ENCODE data around the gene LRMDA. TPM values are rescaled to one million over a fixed set of nuclear protein-coding genes. Genes with fewer than 3 reads are reported as not detected.

The LRMDA gene
- total RNA-seq (2014; rRNA removed; shearing (Covaris generic)): 0.24 TPM in 1 of 2 replicates, not detected in the other

DNA sequence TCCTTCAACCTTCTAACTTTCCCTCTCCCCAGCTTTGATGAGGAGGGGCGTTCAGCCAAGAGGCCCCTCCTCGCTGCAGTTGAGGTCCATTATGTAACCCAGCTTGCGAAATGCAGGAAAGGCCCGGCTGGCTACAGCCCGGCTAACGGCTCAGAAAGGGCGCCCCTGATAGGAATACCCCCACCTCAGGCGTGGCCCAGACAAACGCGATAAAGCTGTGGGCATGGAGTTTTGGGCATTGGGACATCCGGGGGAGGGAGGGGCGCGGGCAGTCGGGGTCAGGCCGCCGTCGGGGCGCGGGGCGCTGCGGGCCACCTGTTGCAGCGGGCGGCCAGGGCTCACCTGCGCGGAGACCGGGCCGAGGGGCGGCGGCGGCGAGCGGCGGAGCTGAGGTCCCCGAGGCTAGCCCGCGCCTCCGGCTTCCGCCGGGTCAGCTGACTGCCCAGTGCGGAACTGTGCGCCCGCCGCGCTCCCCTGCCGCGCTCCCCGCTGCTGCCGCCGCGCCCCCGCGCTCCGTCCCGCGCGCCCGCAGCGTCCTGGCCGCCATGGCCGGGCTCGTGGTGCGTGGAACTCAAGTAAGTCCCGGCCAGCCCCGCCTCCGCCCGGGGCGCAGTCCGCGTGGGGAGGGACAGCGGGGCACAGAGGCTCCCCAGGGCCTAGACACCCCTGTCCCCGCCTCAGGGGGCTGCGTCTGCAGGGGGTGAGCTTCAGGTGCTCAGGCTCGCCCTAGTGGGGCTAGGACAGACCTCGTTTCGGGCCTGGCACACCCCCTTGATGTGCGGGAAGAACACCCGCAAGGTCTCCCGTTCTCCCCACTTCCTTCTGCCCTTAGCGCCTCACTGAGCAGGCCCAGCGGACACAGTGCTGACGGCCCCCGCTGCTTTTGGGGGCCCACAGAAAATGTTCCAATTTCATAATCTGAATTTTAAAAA, at the start of gene LRMDA:
LRMDA (plus strand) TSS at position 445 of the 932 bp plus-strand sequence.
- no peaks in the 10 kb centered on the region for H3K9me3 ChIP-seq (replicated peaks)
- 0 out of 2 replicates have a peak within 1 kb of the TSS, but pooled peaks have one; percentile 16 for H3K27ac ChIP-seq
- no peaks in the 10 kb centered on the region for H3K27me3 ChIP-seq
- no peak within 1 kb of the TSS for H3K4me3 ChIP-seq
- no peak for DNase-seq
- H3K36me3 ChIP-seq: no peaks in the 10 kb centered on the region
- H3K4me1 ChIP-seq: peaks cover 10% of the 10 kb centered on the region

DNA sequence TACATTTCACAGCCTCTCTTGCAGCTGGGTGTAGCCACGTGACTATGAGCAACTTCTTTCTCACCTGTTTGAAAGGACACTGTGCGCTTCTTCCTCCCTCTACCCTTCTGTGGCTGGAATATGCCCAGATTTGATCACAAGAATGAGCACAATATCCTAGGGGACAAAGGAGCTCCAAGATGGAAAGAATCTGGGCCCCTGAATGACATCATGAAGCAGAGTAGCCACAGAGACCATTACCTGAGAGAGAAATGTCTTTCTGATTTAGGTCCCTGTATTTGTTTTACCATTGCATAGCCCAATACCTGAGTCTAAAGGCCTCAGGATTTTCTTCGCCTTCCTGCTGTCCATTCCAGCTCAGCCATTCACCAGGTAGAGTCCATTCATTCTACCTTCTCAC, 45.3 kb upstream of the LRMDA start:
- no peak for DNase-seq
- H3K27me3 ChIP-seq: no peaks in the 10 kb centered on the region
- H3K9me3 ChIP-seq (replicated peaks): no peaks in the 10 kb centered on the region
- H3K4me3 ChIP-seq: no peak overlapping the region
- H3K4me1 ChIP-seq: no peaks in the 10 kb centered on the region
- H3K36me3 ChIP-seq: no peaks in the 10 kb centered on the region
- no peak overlapping the region for H3K27ac ChIP-seq

DNA sequence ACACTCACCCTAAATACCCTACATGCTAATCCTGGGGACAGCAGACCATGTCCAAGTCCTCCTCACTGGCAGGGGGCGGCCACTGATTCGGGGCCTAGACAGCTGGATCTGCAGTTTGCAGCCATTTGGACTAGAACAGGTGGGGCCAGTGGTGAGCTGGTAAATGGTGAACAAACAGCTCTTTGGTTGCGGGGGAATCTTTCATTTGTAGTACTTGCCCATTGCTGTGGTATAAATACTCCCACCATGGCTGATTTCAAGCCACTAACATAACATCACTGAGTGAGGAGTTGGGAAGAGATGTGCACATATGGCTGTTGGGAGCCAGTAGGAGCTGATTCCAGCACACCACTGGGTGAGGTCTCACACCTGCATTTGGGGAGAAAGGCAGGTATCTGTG, 43.3 kb upstream of the LRMDA start:
- Histone ChIP-seq H3K27ac (no peak overlapping the region), H3K27me3 (no peaks in the 10 kb centered on the region), H3K36me3 (no peaks in the 10 kb centered on the region), H3K4me1 (no peaks in the 10 kb centered on the region), H3K4me3 (no peak overlapping the region), H3K9me3 (replicated peaks) (no peaks in the 10 kb centered on the region)
- no peak for DNase-seq

DNA sequence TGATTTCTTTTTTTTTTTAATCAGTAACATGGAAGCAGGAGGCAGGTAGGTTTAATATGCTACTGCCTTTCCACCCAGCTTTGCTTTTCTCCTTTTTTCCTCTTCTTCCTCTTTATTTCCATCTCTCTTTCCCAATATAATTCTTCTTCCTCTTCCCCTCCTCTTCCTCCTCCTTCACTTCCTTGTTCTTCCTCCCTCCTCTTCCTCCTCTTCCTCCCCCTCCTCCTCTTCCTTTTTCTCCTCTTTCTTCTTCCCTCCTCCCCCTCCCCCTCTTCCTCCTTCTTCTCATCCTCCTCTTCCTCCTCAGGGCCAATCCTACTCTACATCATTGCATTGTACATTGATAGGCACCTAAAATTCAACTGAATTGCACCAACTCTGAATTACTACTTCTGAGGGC, 41.2 kb upstream of the LRMDA start:
- H3K36me3 ChIP-seq: no peaks in the 10 kb centered on the region
- H3K4me3 ChIP-seq: no peak overlapping the region
- H3K9me3 ChIP-seq (replicated peaks): no peaks in the 10 kb centered on the region
- H3K27ac ChIP-seq: no peak overlapping the region
- DNase-seq: no peak
- no peaks in the 10 kb centered on the region for H3K27me3 ChIP-seq
- no peaks in the 10 kb centered on the region for H3K4me1 ChIP-seq

DNA sequence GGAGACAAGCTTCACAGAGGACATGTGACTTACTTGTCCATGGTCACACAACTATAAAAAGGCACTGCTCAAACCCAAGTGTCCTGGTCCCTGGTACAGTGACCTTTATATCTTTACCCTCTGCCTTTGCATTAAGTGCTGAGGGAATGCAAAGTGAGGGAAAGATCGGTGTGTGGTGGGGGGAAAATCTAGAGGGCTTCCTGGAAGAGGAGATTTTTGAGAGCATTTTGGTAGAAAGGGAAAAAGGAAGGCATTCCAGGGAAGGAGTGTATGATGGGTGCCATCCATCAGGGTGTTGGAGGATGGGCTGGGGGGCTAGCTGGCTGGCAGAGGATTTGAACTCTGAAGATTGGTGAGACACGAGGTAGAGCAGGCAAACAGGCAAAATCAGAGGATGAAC, 39.2 kb upstream of the LRMDA start:
- DNase-seq: no peak
- Histone ChIP-seq H3K36me3 (no peaks in the 10 kb centered on the region; the same call in 1 of the 2 replicates), H3K27ac (no peak overlapping the region), H3K4me1 (no peaks in the 10 kb centered on the region), H3K27me3 (no peaks in the 10 kb centered on the region), H3K4me3 (no peak overlapping the region), H3K9me3 (replicated peaks) (no peaks in the 10 kb centered on the region)

DNA sequence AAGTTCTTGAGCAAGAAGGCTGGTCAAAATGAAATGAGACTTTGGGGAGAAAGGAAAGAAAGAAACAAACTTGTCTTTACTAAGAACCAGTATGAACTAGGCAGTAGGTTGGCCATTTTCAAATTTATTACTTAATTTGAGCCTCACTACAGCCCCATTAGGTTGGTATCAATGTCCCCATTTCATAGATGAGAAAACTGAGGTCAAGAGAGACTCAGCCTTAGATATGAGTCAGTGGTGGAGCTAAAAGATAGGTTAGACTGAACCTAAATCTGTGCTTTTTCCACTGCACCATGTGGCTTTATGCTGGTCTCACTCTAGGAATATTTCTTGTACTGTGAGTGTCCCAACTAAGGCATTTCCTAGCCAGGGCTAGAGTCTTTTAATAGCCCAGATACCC, 38.7 kb upstream of the LRMDA start:
- Histone ChIP-seq H3K27me3 (no peaks in the 10 kb centered on the region), H3K4me3 (no peak overlapping the region), H3K36me3 (peaks cover 2% of the 10 kb centered on the region), H3K27ac (no peak overlapping the region), H3K9me3 (replicated peaks) (no peaks in the 10 kb centered on the region), H3K4me1 (no peaks in the 10 kb centered on the region)
- DNase-seq: no peak

DNA sequence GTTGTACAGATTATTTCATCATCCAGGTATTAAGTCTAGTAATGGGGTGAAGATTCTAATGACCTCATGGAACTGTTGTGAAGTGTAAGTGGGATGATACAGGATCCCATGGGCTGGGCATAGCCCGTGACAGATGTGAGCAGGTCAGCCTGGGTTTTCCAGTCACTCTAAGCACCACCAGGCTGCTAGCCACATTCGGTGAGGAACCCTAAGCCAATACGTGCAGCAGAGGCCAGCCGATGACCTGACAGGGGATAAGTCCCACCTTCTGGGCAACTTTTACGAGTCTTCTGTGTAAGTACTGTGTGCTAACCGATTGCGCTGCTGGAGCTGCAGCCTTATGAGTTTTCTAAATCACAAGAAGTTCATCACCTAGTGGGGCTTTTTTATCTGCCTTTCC, 37.2 kb upstream of the LRMDA start:
- H3K27me3 ChIP-seq: no peaks in the 10 kb centered on the region
- H3K27ac ChIP-seq: no peak overlapping the region
- H3K36me3 ChIP-seq: peaks cover 10% of the 10 kb centered on the region
- H3K4me3 ChIP-seq: no peak overlapping the region
- H3K4me1 ChIP-seq: no peaks in the 10 kb centered on the region
- no peaks in the 10 kb centered on the region for H3K9me3 ChIP-seq (replicated peaks)
- DNase-seq: no peak

DNA sequence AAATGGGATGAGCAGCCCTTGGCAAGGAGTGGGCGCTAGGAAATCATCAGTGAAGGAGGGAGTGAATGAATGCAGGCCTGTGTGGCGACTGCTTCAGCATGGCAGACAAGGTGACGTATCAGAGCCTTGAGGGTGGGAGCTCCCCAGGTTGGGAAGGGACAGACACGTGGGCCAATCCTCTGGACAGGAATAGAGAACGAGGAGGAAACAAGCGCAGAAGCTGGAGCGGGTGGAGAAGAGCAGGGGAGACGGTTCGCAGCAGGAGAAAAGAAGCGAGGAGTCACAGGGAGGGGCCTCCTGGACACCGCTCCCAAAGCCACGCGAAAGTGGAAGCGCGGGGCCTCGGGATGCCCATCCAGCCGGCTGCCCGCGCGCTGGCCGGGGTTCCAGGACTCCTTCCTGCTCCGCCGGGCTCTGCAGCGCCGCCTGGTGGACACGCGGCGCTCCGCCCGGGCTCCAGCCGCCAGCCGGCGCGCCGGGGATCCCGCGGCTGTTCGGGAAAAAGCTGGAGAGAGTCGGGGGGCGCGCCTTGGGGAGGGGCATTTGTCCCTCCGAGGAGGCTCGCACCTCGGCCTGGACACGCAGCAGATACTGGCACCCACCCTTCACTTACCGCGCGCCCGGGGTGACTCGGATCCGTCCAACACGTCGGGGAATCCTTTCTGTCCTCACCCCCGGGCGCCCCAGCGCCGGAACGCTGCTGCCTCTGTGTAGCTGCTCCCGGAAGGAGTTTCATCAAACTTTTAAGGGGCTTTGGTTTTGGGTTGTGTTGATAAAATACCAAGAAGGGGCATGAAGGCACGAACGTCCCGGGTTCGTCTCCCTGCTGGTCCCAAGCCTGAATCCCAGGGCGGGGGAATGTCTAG, 36.1 kb upstream of the LRMDA start:
- Histone ChIP-seq H3K4me1 (no peaks in the 10 kb centered on the region), H3K9me3 (replicated peaks) (no peaks in the 10 kb centered on the region), H3K4me3 (no peak overlapping the region), H3K27ac (no peak overlapping the region), H3K27me3 (no peaks in the 10 kb centered on the region), H3K36me3 (peaks cover 10% of the 10 kb centered on the region)
- no peak for DNase-seq

DNA sequence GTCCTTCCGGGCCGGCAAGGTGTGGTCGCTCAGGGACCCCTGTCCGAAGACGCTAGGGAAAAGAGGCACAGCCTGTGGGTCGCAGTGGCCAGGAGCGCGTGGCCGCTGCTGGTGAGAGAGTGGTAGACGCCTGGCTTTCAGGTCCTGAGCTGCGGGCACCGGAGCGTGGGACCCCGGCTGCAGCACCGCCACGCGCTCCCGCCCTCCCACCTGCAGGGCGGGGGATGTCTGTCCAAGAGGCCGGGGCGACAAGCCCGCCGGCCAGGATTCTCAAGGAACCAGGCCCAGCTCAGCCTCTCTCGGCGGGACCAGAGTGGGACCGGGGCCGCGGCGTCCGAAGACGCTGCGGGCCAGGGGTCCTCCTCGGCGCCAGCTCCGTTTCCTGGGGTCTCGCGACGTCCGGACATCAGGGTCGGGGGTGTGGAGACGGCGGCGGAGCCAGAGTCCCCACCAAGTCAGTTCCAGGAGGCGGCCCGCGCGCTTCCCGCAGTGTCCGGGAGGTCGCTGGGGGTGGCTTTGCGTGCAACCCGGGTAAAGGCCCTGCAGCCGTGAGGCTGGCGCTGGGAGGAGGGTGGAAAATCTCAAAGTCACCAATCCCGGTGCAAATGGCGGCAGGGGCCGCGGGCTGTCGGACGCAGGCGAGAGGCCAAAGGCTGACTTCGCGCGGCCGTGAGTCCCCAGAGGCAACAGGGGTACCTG, 35.3 kb upstream of the LRMDA start:
- H3K27me3 ChIP-seq: no peaks in the 10 kb centered on the region
- H3K27ac ChIP-seq: no peak overlapping the region
- H3K4me1 ChIP-seq: no peaks in the 10 kb centered on the region
- peaks cover 10% of the 10 kb centered on the region for H3K36me3 ChIP-seq
- DNase-seq: no peak
- H3K9me3 ChIP-seq (replicated peaks): no peaks in the 10 kb centered on the region
- H3K4me3 ChIP-seq: no peak overlapping the region

DNA sequence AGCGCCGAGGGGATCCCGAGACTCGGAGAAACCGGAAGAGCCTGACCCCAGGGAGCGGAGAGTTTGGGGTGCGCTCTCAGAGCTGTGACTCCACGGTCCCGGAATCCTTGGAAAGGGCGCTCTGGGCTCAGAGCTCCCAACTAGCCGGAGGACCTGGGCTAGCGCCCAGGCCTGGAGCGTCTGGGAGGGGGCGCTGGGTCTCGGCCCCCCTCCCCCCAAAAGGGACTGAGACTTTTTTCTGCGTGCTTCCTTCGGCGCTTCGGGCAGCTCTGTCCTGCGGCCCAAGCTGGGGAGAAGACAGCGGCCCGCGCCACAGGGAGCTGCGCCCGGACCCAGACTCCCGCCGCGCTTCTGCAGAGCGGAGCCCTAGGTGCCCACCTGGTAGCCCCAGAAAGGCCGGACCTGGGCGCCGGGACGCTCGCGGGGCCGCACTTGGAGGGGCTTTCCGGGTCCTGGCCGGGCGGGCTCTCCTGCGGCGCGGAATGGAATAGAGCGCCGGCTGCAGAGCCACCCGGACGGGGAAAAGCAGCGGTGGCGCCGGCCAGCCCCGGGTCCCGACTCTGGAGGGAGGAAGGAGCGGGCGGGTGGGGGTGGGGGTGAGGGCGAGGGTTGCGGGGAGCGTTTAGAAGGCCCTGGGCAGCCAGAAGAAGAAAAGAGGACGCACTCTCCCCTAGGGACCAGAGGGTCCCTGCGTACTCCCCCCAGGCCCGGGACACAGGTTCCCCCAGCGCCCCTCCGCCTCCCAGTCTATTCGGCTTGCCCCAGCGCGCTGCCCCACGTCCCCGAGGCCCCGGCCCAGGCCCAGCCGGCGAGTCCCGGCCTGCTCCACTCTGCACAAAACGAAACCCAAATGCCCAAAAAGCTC, 34.6 kb upstream of the LRMDA start:
- no peaks in the 10 kb centered on the region for H3K27me3 ChIP-seq

DNA sequence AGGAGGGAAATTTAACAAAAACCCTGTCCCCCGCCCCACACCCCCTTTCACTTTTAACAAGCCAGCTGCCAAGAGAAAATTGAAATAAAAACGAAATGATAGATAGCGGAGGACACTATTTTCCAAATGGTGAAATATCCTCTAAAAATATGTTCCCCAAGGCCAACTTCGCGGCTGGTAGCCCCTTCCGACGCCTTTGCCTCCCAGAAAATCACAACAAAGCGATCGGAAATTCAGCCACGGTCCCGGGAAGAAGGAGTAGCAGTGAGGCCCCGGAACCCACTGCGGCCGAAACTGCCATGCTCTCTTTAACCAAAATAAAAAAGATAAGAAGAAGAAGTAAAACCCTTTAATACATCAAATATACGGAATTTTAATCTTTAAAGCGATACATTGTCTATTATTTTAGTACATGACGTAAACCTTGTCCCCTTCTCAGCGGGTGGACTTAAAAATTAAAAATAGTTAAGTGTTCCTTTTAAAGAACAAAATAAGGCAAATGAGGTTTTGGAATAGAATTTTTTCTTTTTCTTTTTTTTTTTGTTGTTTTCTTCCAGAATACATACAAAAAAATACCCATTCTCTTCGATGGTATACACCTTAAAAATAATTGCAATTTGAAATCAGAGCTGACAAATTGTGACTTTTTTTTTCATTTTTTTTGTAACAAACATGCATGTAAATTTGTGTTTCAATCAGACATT, 33.8 kb upstream of the LRMDA start:
- H3K36me3 ChIP-seq: peaks cover 10% of the 10 kb centered on the region
- no peaks in the 10 kb centered on the region for H3K27me3 ChIP-seq
- DNase-seq: no peak
- no peak overlapping the region for H3K4me3 ChIP-seq
- no peak overlapping the region for H3K27ac ChIP-seq
- H3K9me3 ChIP-seq (replicated peaks): no peaks in the 10 kb centered on the region
- no peaks in the 10 kb centered on the region for H3K4me1 ChIP-seq

More for the DNA sequence above, 34.6 kb upstream of the LRMDA start:
- H3K9me3 ChIP-seq (replicated peaks): no peaks in the 10 kb centered on the region
- peaks cover 10% of the 10 kb centered on the region for H3K36me3 ChIP-seq
- DNase-seq: no peak
- H3K27ac ChIP-seq: no peak overlapping the region
- H3K4me1 ChIP-seq: no peaks in the 10 kb centered on the region
- H3K4me3 ChIP-seq: no peak overlapping the region

DNA sequence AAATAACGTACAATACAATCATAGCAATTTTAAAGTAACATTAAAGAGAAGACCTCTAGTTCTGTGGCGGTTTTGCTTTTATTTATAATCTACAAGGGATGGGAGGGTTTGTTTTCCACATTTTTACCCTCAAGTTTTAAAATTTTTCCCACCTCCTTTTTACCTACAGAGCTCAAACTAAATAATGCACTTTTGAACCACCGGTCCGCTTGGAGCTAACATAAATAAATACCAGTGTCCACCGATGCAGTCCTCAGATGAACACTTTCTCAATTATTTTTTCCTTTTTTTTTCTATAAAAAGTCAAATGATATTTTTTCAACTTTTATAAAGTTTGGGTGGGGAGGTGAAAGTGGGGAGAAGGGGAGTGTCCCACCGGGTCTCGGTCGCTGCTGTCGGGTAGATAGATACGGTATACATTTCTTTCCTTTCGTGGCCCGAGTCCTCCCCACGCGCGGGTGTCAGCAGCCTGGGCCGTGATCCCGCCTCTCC, 33.2 kb upstream of the LRMDA start:
- Histone ChIP-seq H3K9me3 (replicated peaks) (no peaks in the 10 kb centered on the region), H3K4me3 (no peak overlapping the region), H3K36me3 (peaks cover 10% of the 10 kb centered on the region), H3K27ac (no peak overlapping the region), H3K27me3 (no peaks in the 10 kb centered on the region), H3K4me1 (peaks cover under 1% of the 10 kb centered on the region; the same call in 1 of the 2 replicates)
- no peak for DNase-seq

DNA sequence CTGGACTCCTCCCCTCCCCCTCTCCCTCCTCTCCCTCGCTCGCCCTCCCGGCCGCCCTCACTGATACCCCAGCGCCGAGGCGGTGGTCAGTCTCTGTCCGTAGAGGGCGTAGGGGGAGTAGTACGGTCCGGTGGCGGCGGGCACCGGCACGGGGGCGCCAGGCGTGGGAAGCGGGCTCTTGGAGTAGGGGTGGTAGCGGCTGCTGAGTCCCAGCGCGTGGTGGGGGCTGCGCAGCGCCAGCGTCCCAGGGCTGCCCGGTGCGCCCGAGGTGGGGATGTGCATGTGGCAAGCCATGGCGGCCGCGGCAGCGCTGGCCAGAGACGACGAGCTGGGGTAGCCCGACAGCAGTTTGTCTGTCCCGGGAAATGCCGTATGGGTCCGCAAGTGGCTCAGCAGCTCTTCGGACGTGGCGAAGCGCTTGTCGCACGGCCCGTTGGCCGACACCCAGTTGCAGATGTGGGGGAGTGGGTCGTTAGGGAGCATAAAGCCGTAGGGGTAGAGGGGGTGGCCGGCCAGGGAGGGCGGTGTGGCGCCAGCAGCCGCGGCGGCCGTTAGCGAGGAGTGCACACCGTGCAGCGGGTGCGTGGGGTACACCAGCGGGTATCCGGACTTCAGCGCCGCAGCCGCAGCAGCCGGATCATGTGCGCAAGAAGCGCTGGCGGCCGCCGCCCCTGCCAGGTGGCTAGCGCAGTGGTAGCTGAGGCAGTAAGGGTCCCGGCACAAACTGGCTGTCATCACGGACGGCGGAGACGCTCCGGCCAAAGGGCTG, 32.5 kb upstream of the LRMDA start:
- H3K27me3 ChIP-seq: no peaks in the 10 kb centered on the region
- H3K4me3 ChIP-seq: no peak overlapping the region
- H3K9me3 ChIP-seq (replicated peaks): no peaks in the 10 kb centered on the region
- no peak overlapping the region for H3K27ac ChIP-seq
- no peak for DNase-seq
- H3K36me3 ChIP-seq: peaks cover 10% of the 10 kb centered on the region
- H3K4me1 ChIP-seq: peaks cover 3% of the 10 kb centered on the region; the same call in 1 of the 2 replicates

Measured in SJCRH30 (cell line).